CD14-positive monocyte (primary cell): ENCODE data around the gene SH3BP4. TPM values are rescaled to one million over a fixed set of nuclear protein-coding genes. Genes with fewer than 3 reads are reported as not detected.

ENCODE experiments used
- DNase-seq, 3 donors: peaks; one replicate each; pipeline ENCODE4 v3.0.0-alpha.2; 2011 to 2022
- H2AFZ ChIP-seq: 2 replicates; pipeline ENCODE4 v1.6.0; 2012; ENCODE audit warnings: mild to moderate bottlenecking, low read depth, low read length, inconsistent platforms; ENCODE audit not compliant: insufficient read depth, poor library complexity, severe bottlenecking
- H3K27ac ChIP-seq, 2 donors: 1 replicate in 1 of 2; 2 replicates in 1 of 2; pipeline ENCODE4 v1.5.1; 2012 to 2013; ENCODE audit warnings: low read length in 2 of 2, control low read depth in 1 of 2, inconsistent platforms in 1 of 2, low read depth in 1 of 2, mild to moderate bottlenecking in 1 of 2
- H3K27me3 ChIP-seq, 2 donors: one replicate each; pipeline versions ENCODE4 v1.6.0 to v1.6.1; 2011 to 2013; ENCODE audit warnings: low read length in 2 of 2; ENCODE audit not compliant: control insufficient read depth in 2 of 2, insufficient read depth in 2 of 2
- H3K36me3 ChIP-seq, 2 donors: replicated peaks in 1 of 2; 1 replicate in 1 of 2; 2 replicates in 1 of 2; pipeline versions ENCODE4 v1.5.1 to v1.6.1; 2012 to 2013; ENCODE audit warnings: low read length in 2 of 2, control low read depth in 1 of 2, inconsistent platforms in 1 of 2, mild to moderate bottlenecking in 1 of 2; ENCODE audit not compliant: insufficient read depth in 2 of 2, control insufficient read depth in 1 of 2
- H3K4me1 ChIP-seq, 2 donors: 1 replicate in 1 of 2; 2 replicates in 1 of 2; pipeline versions ENCODE4 v1.5.1 to v1.6.1; 2012 to 2013; ENCODE audit warnings: low read length in 2 of 2, control low read depth in 1 of 2, inconsistent platforms in 1 of 2, mild to moderate bottlenecking in 1 of 2, moderate library complexity in 1 of 2; ENCODE audit not compliant: insufficient read depth in 2 of 2, control insufficient read depth in 1 of 2
- H3K4me2 ChIP-seq: replicated peaks from 2 replicates; pipeline ENCODE3; 2012; ENCODE audit warnings: low read length, moderate library complexity, mild to moderate bottlenecking; ENCODE audit not compliant: poor library complexity, severe bottlenecking; ENCODE audit errors: extremely low read depth
- H3K4me3 ChIP-seq, 3 experiments: fragments of 200-600 bp in 1 of 3; sonication (generic) in 1 of 3; replicated peaks in 1 of 3; 1 replicate in 2 of 3; 2 replicates in 1 of 3; pipeline ENCODE4 v1.5.1; 2011 to 2013; ENCODE audit warnings: low read length in 3 of 3, mild to moderate bottlenecking in 3 of 3, control low read depth in 2 of 3, low read depth in 2 of 3, inconsistent platforms in 1 of 3, moderate library complexity in 1 of 3
- H3K79me2 ChIP-seq: 2 replicates; pipeline ENCODE4 v1.6.0; 2012; ENCODE audit warnings: mild to moderate bottlenecking, control low read depth, inconsistent platforms, low read length, moderate library complexity; ENCODE audit not compliant: insufficient read depth
- H3K9ac ChIP-seq: 2 replicates; pipeline ENCODE4 v1.6.0; 2017; ENCODE audit warnings: low read length, mild to moderate bottlenecking; ENCODE audit not compliant: insufficient read depth, poor library complexity, severe bottlenecking
- H3K9me3 ChIP-seq, 2 donors: replicated peaks in 1 of 2; 1 replicate in 1 of 2; 2 replicates in 1 of 2; pipeline versions ENCODE4 v1.5.1 to v1.6.1; 2012 to 2013; ENCODE audit warnings: low read length in 2 of 2, control low read depth in 1 of 2; ENCODE audit not compliant: control insufficient read depth in 1 of 2, insufficient read depth in 1 of 2
- H4K20me1 ChIP-seq: 2 replicates; pipeline ENCODE4 v1.6.0; 2012; ENCODE audit warnings: mild to moderate bottlenecking, low read length, control low read depth, moderate library complexity; ENCODE audit not compliant: insufficient read depth
- H3K27ac Mint-ChIP-seq, 7 donors: one replicate each; pipeline ENCODE4 v1.8.0; 2020; ENCODE audit warnings: mild to moderate bottlenecking in 7 of 7, mixed read lengths in 7 of 7, moderate library complexity in 6 of 7, inconsistent platforms in 2 of 7
- H3K27me3 Mint-ChIP-seq, 3 donors: one replicate each; pipeline ENCODE4 v1.8.0; 2021 to 2022; ENCODE audit warnings: low read depth in 3 of 3, mild to moderate bottlenecking in 3 of 3, mixed read lengths in 3 of 3, moderate library complexity in 3 of 3, inconsistent platforms in 1 of 3
- H3K36me3 Mint-ChIP-seq, 2 donors: one replicate each; pipeline ENCODE4 v1.8.0; 2020; ENCODE audit warnings: mixed read lengths in 2 of 2, inconsistent platforms in 1 of 2, mild to moderate bottlenecking in 1 of 2
- H3K4me1 Mint-ChIP-seq: one replicate; pipeline ENCODE4 v1.8.0; 2020; ENCODE audit warnings: mild to moderate bottlenecking, mixed read lengths
- H3K4me3 Mint-ChIP-seq, 2 donors: one replicate each; pipeline ENCODE4 v1.8.0; 2020; ENCODE audit warnings: mild to moderate bottlenecking in 2 of 2, mixed read lengths in 2 of 2, moderate library complexity in 1 of 2
- H3K9me3 Mint-ChIP-seq, 7 donors: one replicate each; pipeline ENCODE4 v1.8.0; 2020 to 2022; ENCODE audit warnings: mixed read lengths in 7 of 7, mild to moderate bottlenecking in 6 of 7, moderate library complexity in 6 of 7, inconsistent platforms in 2 of 7
- CTCF ChIP-seq: fragments of 200-600 bp; IDR thresholded peaks from one replicate; pipeline ENCODE4 v1.8.0; 2022; ENCODE audit warnings: antibody characterized with exemption, mild to moderate bottlenecking
- WGBS: methylation state at CpG from one replicate; pipeline ENCODE4 v1.1.5; 2013; ENCODE audit warnings: missing lambda C conversion rate; ENCODE audit not compliant: insufficient coverage; 5-methylcytosine and 5-hydroxymethylcytosine counted together
- intact Hi-C, 2 donors: fragments of 100-400 bp; cut with micrococcal nuclease; formaldehyde crosslinking; loops; one replicate each; pipeline versions ENCODE4 v1.15.0 to v1.15.1; 2023
- polyA plus RNA-seq, 3 donors: library from polyadenylated mRNA; depleted of rRNA in 1 of 3; unstranded in 2 of 3; stranded (reverse) in 1 of 3; fragments of 300-500 nt in 2 of 3; fragments of >200 nt in 1 of 3; fragmentation: Illumina TruSeq in 2 of 3; gene quantifications; 1 replicate in 2 of 3; 2 replicates in 1 of 3; pipeline ENCODE4 v1.2.3, GENCODE V29; 2012 to 2021

The SH3BP4 gene
- polyA plus RNA-seq, 3 donors: 0.66 to 1.6 (median 1.3) TPM

- intact Hi-C loops: no loop called here
- Histone ChIP-seq H4K20me1 (no peaks in the 10 kb centered on the region), H2AFZ (no peak overlapping the region), H3K9me3 (no peaks in the 10 kb centered on the region), H3K27ac (no peak overlapping the region), H3K9ac (no peak overlapping the region), H3K79me2 (no peaks in the 10 kb centered on the region), H3K27me3 (no peaks in the 10 kb centered on the region), H3K4me1 (no peaks in the 10 kb centered on the region), H3K4me3 (no peak overlapping the region), H3K4me2 (no peak overlapping the region), H3K36me3 (no peaks in the 10 kb centered on the region)
- Mint-ChIP-seq H3K27ac (peak overlapping the region in 1 of 7 donors; percentile 53), H3K9me3 (peaks cover 0 to 3% (median 0%) of the 10 kb centered on the region in 7 donors), H3K4me3 (no peak overlapping the region), H3K27me3 (peaks cover 8 to 15% (median 12%) of the 10 kb centered on the region in 3 donors), H3K4me1 (no peaks in the 10 kb centered on the region), H3K36me3 (no peaks in the 10 kb centered on the region)
- no peak for TF ChIP-seq CTCF
- WGBS: 100% methylated on average over 3 of the region's 4 CpGs
- no peak for DNase-seq
Measured at GRCh38 chr2:235091421-235091820, 139.6 kb downstream of the SH3BP4 start.

- DNase-seq: no peak
- no peaks in the 10 kb centered on the region for H3K36me3 ChIP-seq
- H3K4me3 ChIP-seq: no peak overlapping the region
- H4K20me1 ChIP-seq: no peaks in the 10 kb centered on the region
- no peak overlapping the region for H2AFZ ChIP-seq
- Mint-ChIP-seq H3K4me3 (no peak overlapping the region), H3K4me1 (no peaks in the 10 kb centered on the region), H3K36me3 (no peaks in the 10 kb centered on the region), H3K27me3 (peaks cover 8 to 15% (median 9%) of the 10 kb centered on the region in 3 donors), H3K9me3 (peaks cover 0 to 2% (median 0%) of the 10 kb centered on the region in 7 donors), H3K27ac (no peak overlapping the region)
- intact Hi-C loops: no loop called here
- no peaks in the 10 kb centered on the region for H3K9me3 ChIP-seq
- no peaks in the 10 kb centered on the region for H3K4me1 ChIP-seq
- no peaks in the 10 kb centered on the region for H3K27me3 ChIP-seq
- 98% methylated on average over 7 of the region's 9 CpGs for WGBS
- H3K27ac ChIP-seq: no peak overlapping the region
- no peak overlapping the region for H3K9ac ChIP-seq
- H3K79me2 ChIP-seq: no peaks in the 10 kb centered on the region
- H3K4me2 ChIP-seq: no peak overlapping the region
- no peak for TF ChIP-seq CTCF
Measured at GRCh38 chr2:235091983-235092382, 140.2 kb downstream of the SH3BP4 start.
